UCSD-AML1 (cell line): Measurements from ENCODE around the gene FAM3D.
A peak's percentile ranks its signal among the peaks of the same experiment; 100 is the strongest.
"Not testable (repeated sequence)": the region's sequence is repeated elsewhere in the genome, so short reads cannot be mapped to it uniquely, and the experiment has no call there.

Experiments used
- DNase-seq: peaks from one replicate; lab custom pipeline; 2025; ENCODE audit not compliant: unreplicated experiment; lab: John Stamatoyannopoulos, UW

Gene FAM3D

DNA sequence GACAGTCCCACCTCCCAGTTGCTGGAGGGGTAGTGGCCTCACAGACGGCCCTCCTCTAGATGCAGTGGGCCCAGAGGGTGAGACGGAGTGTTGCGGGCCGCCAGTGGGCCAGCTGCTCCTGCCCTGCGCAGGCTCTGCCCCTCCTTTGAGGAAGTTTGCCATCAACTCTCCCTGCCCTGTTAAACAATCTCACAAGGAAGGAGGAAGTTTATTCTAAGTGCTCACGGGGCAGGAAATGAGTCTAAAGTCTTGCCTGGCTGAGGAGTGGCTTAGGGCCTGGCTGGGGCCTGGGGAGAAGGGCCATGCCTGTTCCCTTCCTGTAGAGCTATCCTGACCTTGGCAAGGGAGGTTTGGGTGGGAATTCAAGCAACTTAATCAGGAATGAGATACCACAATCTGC lies at the start of gene FAM3D:
Gene FAM3D (minus strand): TSS at position 92 of the 400 bp plus-strand sequence. CDS start 11,211 bp downstream, outside the sequence.
- DNase-seq: peak; percentile 62

- DNase-seq: no peak
Observed at GRCh38 chr3:58713715-58714401, 47.3 kb upstream of the FAM3D start.

GRCh38 chr3:58711871-58712270 lies 45.3 kb upstream of the FAM3D start:
- no peak for DNase-seq

DNA sequence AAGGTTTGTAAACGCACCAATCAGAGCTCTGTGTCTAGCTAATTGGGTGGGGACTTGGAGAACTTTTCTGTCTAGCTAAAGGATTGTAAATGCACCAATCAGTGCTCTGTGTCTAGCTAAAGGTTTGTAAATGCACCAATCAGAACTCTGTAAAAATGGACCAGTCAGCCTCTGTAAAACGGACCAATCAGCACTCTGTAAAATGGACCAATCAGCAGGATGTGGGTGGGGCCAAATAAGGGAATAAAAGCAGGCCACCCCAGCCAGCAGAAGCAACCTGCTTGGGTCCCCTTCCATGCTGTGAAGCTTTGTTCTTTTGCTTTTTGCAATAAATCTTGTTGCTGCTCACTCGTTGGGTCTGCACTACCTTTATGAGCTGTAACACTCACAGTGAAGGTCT lies 42.4 kb upstream of the FAM3D start:
- not testable (repeated sequence) for DNase-seq

- no peak for DNase-seq
Observed at GRCh38 chr3:58708116-58708791, 41.7 kb upstream of the FAM3D start.

- no peak for DNase-seq
Observed at GRCh38 chr3:58707390-58707930, 40.9 kb upstream of the FAM3D start.

DNA sequence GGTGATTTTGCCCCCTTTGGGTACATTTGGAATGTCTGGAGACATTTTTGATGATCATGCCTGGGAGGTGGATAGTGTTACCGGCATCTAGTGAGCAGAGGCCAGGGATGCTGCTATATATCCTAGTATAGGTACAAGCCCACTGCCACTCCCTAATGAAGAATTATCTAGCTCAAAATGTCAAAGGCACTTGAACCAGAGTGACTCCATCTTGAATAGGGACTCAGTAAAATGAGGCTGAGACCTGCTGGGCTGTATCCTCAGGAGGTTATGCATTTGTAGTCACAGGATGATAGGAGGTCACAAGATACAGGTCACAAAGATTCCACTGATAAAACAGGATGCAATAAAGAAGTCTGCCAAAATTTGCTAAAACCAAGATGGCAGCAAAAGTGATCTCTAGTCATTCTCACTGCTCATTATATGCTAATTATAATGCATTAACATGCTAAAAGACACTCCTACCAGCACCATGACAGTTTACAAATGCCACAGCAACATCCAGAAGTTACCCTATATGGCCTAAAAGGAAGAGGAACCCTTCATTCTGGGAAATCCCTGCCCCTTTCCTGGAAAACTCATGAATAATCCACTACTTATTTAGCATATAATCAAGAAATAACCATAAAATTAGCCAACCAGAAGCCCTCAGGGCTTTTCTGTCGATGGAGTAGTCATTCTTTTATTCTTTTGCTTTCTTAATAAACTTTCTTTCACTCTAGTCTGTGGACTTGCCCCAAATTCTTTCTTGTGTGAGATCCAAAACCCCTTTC lies 40.0 kb upstream of the FAM3D start:
- no peak for DNase-seq

GRCh38 chr3:58704745-58705144 lies 38.2 kb upstream of the FAM3D start:
- DNase-seq: no peak

DNA sequence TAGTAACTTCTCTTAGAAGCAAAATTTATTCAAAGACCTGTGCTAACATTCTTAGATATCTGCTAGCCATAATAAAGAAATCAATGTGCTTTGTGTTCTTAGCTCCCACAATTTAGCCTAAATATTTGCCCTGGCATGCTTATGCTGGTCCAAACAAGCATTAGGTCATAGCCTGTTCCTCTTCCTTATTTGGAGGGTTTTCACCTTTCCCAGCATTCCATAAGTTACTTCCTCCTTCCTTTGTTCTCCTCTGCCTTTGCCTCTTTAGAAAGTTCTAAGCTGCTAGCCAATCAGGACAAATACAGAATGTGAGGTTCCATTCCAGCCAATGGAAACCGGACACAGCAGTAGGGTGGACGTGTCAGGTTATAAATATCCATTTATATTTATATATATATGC lies 37.7 kb upstream of the FAM3D start:
- DNase-seq: not testable (repeated sequence)

DNA sequence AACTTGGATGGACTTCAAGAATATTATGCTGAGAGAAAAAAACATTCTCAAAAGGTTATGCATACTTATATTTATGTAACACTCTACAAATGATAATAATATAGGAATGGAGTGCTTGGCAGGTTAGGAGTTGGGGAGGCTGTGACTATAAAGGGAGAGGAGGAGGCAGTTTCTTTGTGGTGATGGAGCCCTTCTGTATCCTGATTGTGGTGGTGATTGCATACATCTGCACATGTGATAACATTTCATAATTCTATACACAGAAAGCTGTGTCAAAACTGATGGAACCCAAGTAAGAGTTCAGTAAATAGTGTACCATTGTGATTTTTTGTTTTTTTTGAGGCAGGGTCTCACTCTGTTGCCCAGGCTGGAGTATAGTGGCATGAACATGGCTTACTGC lies 31.7 kb upstream of the FAM3D start:
- DNase-seq: no peak

- DNase-seq: no peak
Observed at GRCh38 chr3:58697561-58697960, 31.0 kb upstream of the FAM3D start.

DNA sequence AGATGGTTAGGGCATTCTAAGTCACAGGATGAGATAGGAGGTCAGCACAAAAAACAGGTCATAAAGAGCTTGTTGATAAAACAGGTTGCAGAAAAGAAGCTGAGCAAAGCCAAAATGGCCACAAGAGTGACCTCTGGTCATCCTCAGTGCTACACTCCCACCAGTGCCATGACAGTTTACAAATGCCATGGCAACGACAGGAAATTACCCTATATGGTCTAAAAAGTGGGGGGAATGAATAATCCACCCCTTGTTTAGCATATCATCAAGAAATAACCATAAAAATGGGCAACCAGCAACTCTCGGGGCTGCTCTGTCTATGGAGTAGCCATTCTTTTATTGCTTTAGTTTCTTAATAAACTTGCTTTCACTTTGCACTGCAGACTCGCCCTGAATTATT lies 30.2 kb upstream of the FAM3D start:
- not testable (repeated sequence) for DNase-seq

GRCh38 chr3:58696093-58696492 lies 29.5 kb upstream of the FAM3D start:
- DNase-seq: no peak

- DNase-seq: not testable (repeated sequence)
Observed at GRCh38 chr3:58695284-58695683, 28.7 kb upstream of the FAM3D start.

GRCh38 chr3:58693940-58694850 lies 27.6 kb upstream of the FAM3D start:
- peak; percentile 41 for DNase-seq

DNA sequence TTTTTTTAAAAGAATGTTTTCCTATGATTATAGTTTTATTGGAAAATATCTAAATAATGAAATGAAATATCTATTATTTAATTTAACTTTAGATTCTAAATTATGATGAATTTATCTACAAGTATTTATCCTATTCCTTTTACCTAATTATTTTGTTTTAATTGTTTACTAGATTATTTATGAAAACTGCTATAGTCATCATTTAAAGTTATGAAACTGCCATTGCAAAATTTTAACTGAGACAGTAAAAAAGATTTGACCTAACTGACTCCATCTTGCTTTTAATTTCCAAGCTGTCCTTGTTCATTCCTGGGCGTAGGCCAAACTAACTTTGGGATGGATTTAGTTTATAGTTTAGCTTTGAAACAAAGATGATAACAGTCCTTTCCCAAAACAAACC lies 25.9 kb upstream of the FAM3D start:
- DNase-seq: no peak

GRCh38 chr3:58691997-58692396 lies 25.4 kb upstream of the FAM3D start:
- DNase-seq: no peak

DNA sequence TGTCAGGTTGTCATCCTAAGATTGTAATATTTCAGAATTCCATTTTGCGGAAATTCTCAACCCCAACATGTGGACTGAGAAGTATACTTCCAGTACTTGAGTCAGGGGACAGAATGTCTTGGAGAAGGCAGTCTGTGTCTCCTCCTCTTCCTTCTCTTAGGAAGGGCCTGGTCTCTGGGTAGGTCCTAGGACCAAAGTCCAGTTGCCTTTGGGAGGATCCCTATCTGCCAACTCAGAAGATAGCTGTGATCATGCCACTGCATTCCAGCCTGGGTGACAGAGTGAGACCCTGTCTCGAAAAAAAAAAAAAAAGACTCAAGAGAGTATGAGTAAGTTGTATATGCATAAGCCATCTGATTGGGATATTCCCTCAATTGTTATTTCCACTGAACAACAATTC lies 23.9 kb upstream of the FAM3D start:
- DNase-seq: no peak

DNA sequence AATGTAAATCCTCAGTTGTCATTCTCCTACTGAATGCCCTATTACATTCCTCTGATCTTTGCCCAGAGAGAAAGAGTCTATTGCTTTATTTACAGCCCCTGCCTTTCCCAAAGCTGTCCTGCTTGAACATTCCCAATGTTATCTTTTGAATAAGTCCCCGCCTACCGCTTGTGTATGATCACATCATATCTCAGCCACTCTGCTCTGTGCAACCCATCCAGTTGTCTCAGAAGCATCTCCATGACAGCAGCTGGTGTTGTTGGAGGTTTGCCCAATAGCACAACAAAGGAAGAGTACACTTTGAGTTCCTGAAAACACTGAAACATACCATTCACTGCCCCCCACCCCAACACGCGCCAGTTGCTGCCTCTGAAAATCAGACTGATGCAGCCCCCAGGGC lies 22.0 kb upstream of the FAM3D start:
- no peak for DNase-seq

DNA sequence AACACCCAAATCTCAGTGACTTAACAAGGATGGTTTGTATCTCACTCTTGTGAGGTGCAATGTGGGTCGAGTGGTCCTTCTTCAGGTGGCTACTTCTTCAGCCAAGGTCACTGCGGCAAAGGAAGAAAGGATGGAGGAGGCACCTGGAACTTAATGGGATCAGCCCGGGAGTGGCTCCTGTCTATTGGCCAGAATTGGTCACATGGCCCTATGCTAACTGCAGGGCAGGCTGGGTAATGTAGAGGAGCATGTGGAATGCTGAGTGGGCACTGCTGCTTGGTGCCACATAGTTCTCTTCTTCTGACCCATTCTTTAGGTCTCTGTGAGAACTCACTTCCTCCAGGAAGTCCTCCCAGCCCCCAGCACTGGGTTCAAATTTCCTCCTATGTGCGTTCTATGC lies 20.3 kb upstream of the FAM3D start:
- DNase-seq: no peak

- no peak for DNase-seq
Observed at GRCh38 chr3:58685641-58686040, 19.1 kb upstream of the FAM3D start.
